Mesenchymal stem cell (in vitro differentiated cells and primary cell): Measurements from ENCODE around the gene PQBP1.
A peak's percentile ranks its signal among the peaks of the same experiment; 100 is the strongest.

ENCODE experiments used
- DNase-seq: peaks from one replicate; pipeline ENCODE4 v3.0.0-alpha.2; 2013
- H2AFZ ChIP-seq: one replicate; pipeline ENCODE4 v1.6.1; 2013; ENCODE audit warnings: low read depth, mild to moderate bottlenecking, control low read depth, inconsistent platforms, low read length, moderate library complexity
- H2AK5ac ChIP-seq: 2 replicates; pipeline ENCODE4 v1.6.1; 2013; ENCODE audit warnings: low read length, moderate library complexity, mild to moderate bottlenecking, inconsistent platforms; ENCODE audit not compliant: severe bottlenecking
- H2BK120ac ChIP-seq: one replicate; pipeline ENCODE4 v1.6.1; 2013; ENCODE audit warnings: low read depth, mild to moderate bottlenecking, inconsistent platforms, low read length, moderate library complexity
- H2BK12ac ChIP-seq, 2 experiments: one replicate each; pipeline ENCODE4 v1.6.1; 2013; ENCODE audit warnings: inconsistent platforms in 2 of 2, low read length in 2 of 2, mild to moderate bottlenecking in 2 of 2, moderate library complexity in 2 of 2, control low read depth in 1 of 2
- H2BK15ac ChIP-seq: one replicate; pipeline ENCODE4 v1.6.1; 2013; ENCODE audit warnings: mild to moderate bottlenecking, low read depth, inconsistent platforms; ENCODE audit not compliant: poor library complexity, severe bottlenecking
- H2BK5ac ChIP-seq: 2 replicates; pipeline ENCODE4 v1.6.1; 2013; ENCODE audit warnings: low read depth, mild to moderate bottlenecking, low read length, control low read depth, inconsistent platforms; ENCODE audit not compliant: poor library complexity, severe bottlenecking
- H3K14ac ChIP-seq, 2 experiments: one replicate each; pipeline ENCODE4 v1.6.1; 2013; ENCODE audit warnings: inconsistent platforms in 2 of 2, low read length in 2 of 2, control low read depth in 1 of 2, mild to moderate bottlenecking in 1 of 2, moderate library complexity in 1 of 2
- H3K18ac ChIP-seq, 2 experiments: one replicate each; pipeline ENCODE4 v1.6.1; 2013; ENCODE audit warnings: inconsistent platforms in 2 of 2, low read length in 2 of 2, control low read depth in 1 of 2, low read depth in 1 of 2, mild to moderate bottlenecking in 1 of 2
- H3K23ac ChIP-seq, 2 experiments: one replicate each; pipeline ENCODE4 v1.6.1; 2013; ENCODE audit warnings: inconsistent platforms in 2 of 2, low read length in 2 of 2, mild to moderate bottlenecking in 2 of 2, moderate library complexity in 2 of 2, control low read depth in 1 of 2
- H3K27ac ChIP-seq: 2 replicates; pipeline ENCODE4 v1.5.1; 2013; ENCODE audit warnings: mild to moderate bottlenecking, moderate library complexity, low read length, control low read depth, inconsistent platforms; ENCODE audit not compliant: poor library complexity, severe bottlenecking
- H3K27me3 ChIP-seq, 2 experiments: 2 replicates each; pipeline versions ENCODE4 v1.6.1 to v1.7.0; 2013; ENCODE audit warnings: low read length in 2 of 2, mild to moderate bottlenecking in 2 of 2, moderate library complexity in 2 of 2, control low read depth in 1 of 2, inconsistent platforms in 1 of 2; ENCODE audit not compliant: control insufficient read depth in 1 of 2, insufficient read depth in 1 of 2
- H3K36me3 ChIP-seq, 2 experiments: 2 replicates each; pipeline versions ENCODE4 v1.6.1 to v1.7.0; 2013; ENCODE audit warnings: low read length in 2 of 2, control low read depth in 1 of 2, inconsistent platforms in 1 of 2, low read depth in 1 of 2, mild to moderate bottlenecking in 1 of 2; ENCODE audit not compliant: insufficient read depth in 2 of 2, control insufficient read depth in 1 of 2
- H3K4ac ChIP-seq, 2 experiments: one replicate each; pipeline ENCODE4 v1.6.1; 2013; ENCODE audit warnings: inconsistent platforms in 2 of 2, low read length in 2 of 2, mild to moderate bottlenecking in 2 of 2, moderate library complexity in 2 of 2, control low read depth in 1 of 2, low read depth in 1 of 2
- H3K4me1 ChIP-seq: 2 replicates; pipeline ENCODE4 v1.6.1; 2013; ENCODE audit warnings: low read depth, low read length, control low read depth; ENCODE audit not compliant: control insufficient read depth, insufficient read depth
- H3K4me2 ChIP-seq: 2 replicates; pipeline ENCODE4 v1.6.1; 2013; ENCODE audit warnings: low read length, mild to moderate bottlenecking, inconsistent platforms; ENCODE audit not compliant: poor library complexity, severe bottlenecking
- H3K4me3 ChIP-seq, 2 experiments: 2 replicates each; pipeline versions ENCODE4 v1.5.1 to v1.7.0; 2013; ENCODE audit warnings: low read length in 2 of 2, mild to moderate bottlenecking in 2 of 2, control low read depth in 1 of 2, low read depth in 1 of 2; ENCODE audit not compliant: insufficient read depth in 1 of 2
- H3K79me1 ChIP-seq: replicated peaks from 2 replicates; pipeline ENCODE4 v1.6.1; 2013; ENCODE audit warnings: mild to moderate bottlenecking, control low read depth, low read length, inconsistent platforms; ENCODE audit not compliant: poor library complexity, severe bottlenecking
- H3K9ac ChIP-seq: 2 replicates; pipeline ENCODE4 v1.7.0; 2013; ENCODE audit warnings: mild to moderate bottlenecking, low read length, moderate library complexity
- H3K9me3 ChIP-seq: 2 replicates; pipeline ENCODE4 v1.7.0; 2013; ENCODE audit warnings: mild to moderate bottlenecking, low read length; ENCODE audit not compliant: control insufficient read depth
- H4K8ac ChIP-seq: one replicate; pipeline ENCODE4 v1.6.1; 2013; ENCODE audit warnings: inconsistent platforms, mild to moderate bottlenecking, low read length, moderate library complexity
- H4K91ac ChIP-seq: one replicate; pipeline ENCODE4 v1.6.1; 2013; ENCODE audit warnings: mild to moderate bottlenecking, low read length, inconsistent platforms
- WGBS: methylation state at CpG from one replicate; pipeline ENCODE4 v1.1.7; 2013; ENCODE audit warnings: mixed read lengths; 5-methylcytosine and 5-hydroxymethylcytosine counted together

The PQBP1 gene

GRCh38 chrX:48894891-48895290 lies 2.8 kb upstream of the PQBP1 start:
- no peak for DNase-seq
- H3K23ac ChIP-seq = no peak overlapping the region

GRCh38 chrX:48896611-48897011 lies 1.1 kb upstream of the PQBP1 start:
- Histone ChIP-seq H3K4me2 (peak overlapping the region; percentile 60), H2BK120ac (no peak overlapping the region), H2BK5ac (no peak overlapping the region), H3K79me1 (peaks cover 16% of the 10 kb centered on the region), H4K8ac (no peak overlapping the region), H3K18ac (peak overlapping the region; percentile 5 to 33), H3K27ac (peak overlapping the region; percentile 87), H2BK15ac (no peak overlapping the region), H3K4ac (no peak overlapping the region), H3K14ac (no peak overlapping the region), H3K4me3 (peak overlapping the region; percentile 37 to 86), H2BK12ac (no peak overlapping the region), H3K27me3 (no peaks in the 10 kb centered on the region), H4K91ac (no peak overlapping the region), H2AK5ac (no peak overlapping the region), H3K9me3 (no peaks in the 10 kb centered on the region), H3K23ac (no peak overlapping the region), H2AFZ (no peak overlapping the region), H3K9ac (peak overlapping the region; percentile 97), H3K36me3 (peaks cover 23 to 30% of the 10 kb centered on the region in 2 experiments), H3K4me1 (peaks cover 14% of the 10 kb centered on the region)
- WGBS = 37% methylated on average over 6 of the region's 9 CpGs
- DNase-seq = peak; percentile 71

More at GRCh38 chrX:48894891-48895290, 2.8 kb upstream of the PQBP1 start:
- peaks cover 15 to 23% of the 10 kb centered on the region in 2 experiments for H3K36me3 ChIP-seq
- no peak overlapping the region for H2AK5ac ChIP-seq
- no peak overlapping the region for H3K18ac ChIP-seq
- H3K27ac ChIP-seq = no peak overlapping the region
- H2BK12ac ChIP-seq = no peak overlapping the region
- peaks cover 12% of the 10 kb centered on the region for H3K4me1 ChIP-seq
- no peak overlapping the region for H4K91ac ChIP-seq
- WGBS = no CpG with 5 or more reads among the region's 6 CpGs
- H2AFZ ChIP-seq = no peak overlapping the region
- no peak overlapping the region for H3K14ac ChIP-seq
- no peak overlapping the region for H3K4me3 ChIP-seq
- peaks cover 13% of the 10 kb centered on the region for H3K79me1 ChIP-seq
- H3K9ac ChIP-seq = no peak overlapping the region
- no peak overlapping the region for H3K4me2 ChIP-seq
- no peaks in the 10 kb centered on the region for H3K27me3 ChIP-seq
- H2BK120ac ChIP-seq = no peak overlapping the region
- no peak overlapping the region for H2BK5ac ChIP-seq
- H4K8ac ChIP-seq = no peak overlapping the region
- no peaks in the 10 kb centered on the region for H3K9me3 ChIP-seq
- no peak overlapping the region for H2BK15ac ChIP-seq
- no peak overlapping the region for H3K4ac ChIP-seq

- WGBS = under 1% methylated on average over 28 of the region's 38 CpGs
These were observed 539 bp upstream of the PQBP1 start for GRCh38 chrX:48897157-48897624.

GRCh38 chrX:48899078-48899410 lies 1.3 kb downstream of the PQBP1 start:
- Histone ChIP-seq H3K79me1 (peaks cover 10% of the 10 kb centered on the region), H3K4me1 (peaks cover 11% of the 10 kb centered on the region), H3K27me3 (no peaks in the 10 kb centered on the region), H3K4ac (no peak overlapping the region), H3K14ac (no peak overlapping the region), H3K4me2 (no peak overlapping the region), H2AK5ac (no peak overlapping the region), H2BK12ac (no peak overlapping the region), H3K36me3 (peaks cover 37 to 38% of the 10 kb centered on the region in 2 experiments), H3K9ac (peak overlapping the region; percentile 97), H3K9me3 (no peaks in the 10 kb centered on the region), H2BK15ac (no peak overlapping the region), H2AFZ (no peak overlapping the region), H4K8ac (no peak overlapping the region), H3K23ac (no peak overlapping the region), H4K91ac (no peak overlapping the region), H2BK5ac (no peak overlapping the region), H3K27ac (no peak overlapping the region), H2BK120ac (no peak overlapping the region), H3K18ac (no peak overlapping the region), H3K4me3 (no peak overlapping the region)
- no peak for DNase-seq
- over 99% methylated on average over 8 of the region's 8 CpGs for WGBS

More at GRCh38 chrX:48897157-48897624, 539 bp upstream of the PQBP1 start:
- H2BK12ac ChIP-seq = no peak overlapping the region
- peak overlapping the region in 1 of 2 experiments; percentile 87 for H3K4ac ChIP-seq
- no peak overlapping the region for H3K14ac ChIP-seq
- peak overlapping the region; percentile 33 for H2BK15ac ChIP-seq
- no peak overlapping the region for H2AFZ ChIP-seq
- peak overlapping the region; percentile 67 for H4K8ac ChIP-seq
- no peak overlapping the region for H3K23ac ChIP-seq
- H3K9ac ChIP-seq = peak overlapping the region; percentile 97
- peak overlapping the region; percentile 73 for H2AK5ac ChIP-seq
- H3K27ac ChIP-seq = peak overlapping the region; percentile 99
- H4K91ac ChIP-seq = peak overlapping the region; percentile 41
- H3K4me1 ChIP-seq = peaks cover 11% of the 10 kb centered on the region
- H3K79me1 ChIP-seq = peaks cover 16% of the 10 kb centered on the region
- H3K36me3 ChIP-seq = peaks cover 29 to 36% of the 10 kb centered on the region in 2 experiments
- H2BK5ac ChIP-seq = peak overlapping the region; percentile 37
- peak overlapping the region; percentile 42 for H2BK120ac ChIP-seq
- H3K18ac ChIP-seq = peak overlapping the region; percentile 67 to 96
- H3K4me3 ChIP-seq = peak overlapping the region; percentile 80 to 86
- peak overlapping the region; percentile 61 for H3K4me2 ChIP-seq
- H3K27me3 ChIP-seq = no peaks in the 10 kb centered on the region
- peak; percentile 88 for DNase-seq
- no peaks in the 10 kb centered on the region for H3K9me3 ChIP-seq
